Cardiac muscle cell (in vitro differentiated cells and primary cell): ENCODE results near the gene KRTAP24-1. TPM values are rescaled to one million over a fixed set of nuclear protein-coding genes. Genes with fewer than 3 reads are reported as not detected.

Source experiments
- DNase-seq, 2 donors: peaks; one replicate each; pipeline versions ENCODE4 v3.0.0 to v3.0.0-alpha.2; 2010 to 2017; ENCODE audit warnings: low read depth in 1 of 2, low spot score in 1 of 2
- H3K27ac ChIP-seq: fragments of 200-600 bp; sonication (generic); 2 replicates; pipeline ENCODE4 v1.5.1; 2016
- H3K27me3 ChIP-seq: fragments of 200-600 bp; sonication (generic); 2 replicates; pipeline ENCODE4 v1.6.0; 2016; ENCODE audit warnings: control low read depth
- H3K36me3 ChIP-seq: fragments of 200-600 bp; sonication (generic); 2 replicates; pipeline ENCODE4 v1.5.1; 2016; ENCODE audit warnings: control low read depth
- H3K4me1 ChIP-seq: fragments of 200-600 bp; sonication (generic); 2 replicates; pipeline ENCODE4 v1.8.1; 2017; ENCODE audit warnings: low read depth, mild to moderate bottlenecking, mixed run types
- H3K4me3 ChIP-seq: fragments of 200-600 bp; sonication (generic); 2 replicates; pipeline ENCODE4 v1.5.1; 2016; ENCODE audit warnings: mild to moderate bottlenecking
- H3K9me3 ChIP-seq: fragments of 200-600 bp; sonication (generic); 2 replicates; pipeline ENCODE4 v1.5.1; 2017; ENCODE audit warnings: low read depth, mild to moderate bottlenecking, control low read depth
- polyA plus RNA-seq: library from polyadenylated mRNA; unstranded; fragments of >200 nt; fragmentation: Nextera tagmentation; extraction: Ambion mirVana; gene quantifications from 2 replicates; pipeline ENCODE4 v1.2.1, GENCODE V29; 2016
- total RNA-seq: library from RNA; depleted of rRNA; stranded (reverse); fragments of >200 nt; gene quantifications from 2 replicates; pipeline ENCODE4 v1.2.3, GENCODE V29; 2016
- TF ChIP-seq, protein P1 (sequence below): IDR thresholded peaks from 2 replicates; pipeline ENCODE4 v1.5.1; 2012; ENCODE audit warnings: low read depth, mild to moderate bottlenecking, low read length

KRTAP24-1 gene
- total and polyA plus RNA-seq, 2 experiments from 2014 or later, result not detected

DNA sequence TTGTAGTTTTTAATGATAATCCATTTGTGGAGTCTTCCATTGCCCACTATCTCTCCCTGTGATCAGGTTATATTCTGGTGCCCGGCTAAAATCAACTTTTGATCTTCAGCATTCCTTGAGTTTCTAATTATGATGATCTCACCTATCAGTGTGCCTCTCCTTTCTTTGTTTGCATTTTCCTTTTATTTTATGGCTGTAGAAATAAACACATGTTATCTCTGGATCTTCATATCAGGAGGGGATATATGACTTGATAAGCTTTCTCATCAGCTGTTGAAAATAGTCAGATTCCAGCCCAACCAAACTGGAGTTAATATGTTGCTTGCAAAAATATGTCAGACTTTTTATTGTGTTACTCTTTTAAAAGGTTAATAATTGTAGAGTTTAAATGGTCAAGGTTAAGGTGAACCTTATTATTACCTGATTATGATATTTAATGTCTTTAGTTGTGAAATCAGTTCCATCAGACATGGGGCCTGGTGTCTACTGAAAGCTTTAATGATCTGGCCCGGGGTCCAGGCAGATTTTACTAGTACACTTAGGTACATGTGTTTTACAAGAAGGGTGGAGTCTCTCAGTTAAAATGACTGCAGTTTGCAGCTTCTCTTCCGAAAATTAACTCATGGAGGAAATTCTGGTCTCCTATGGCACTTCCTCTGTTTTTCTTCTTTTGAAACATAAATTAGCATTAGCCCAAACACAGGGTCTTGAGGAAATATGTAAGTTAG lies 12.8 kb downstream of the KRTAP24-1 start:
- H3K4me1 ChIP-seq, result no peaks in the 10 kb centered on the region
- DNase-seq, result no peak
- no peak overlapping the region for H3K27ac ChIP-seq
- H3K9me3 ChIP-seq, result no peaks in the 10 kb centered on the region
- TF ChIP-seq, protein P1, sequence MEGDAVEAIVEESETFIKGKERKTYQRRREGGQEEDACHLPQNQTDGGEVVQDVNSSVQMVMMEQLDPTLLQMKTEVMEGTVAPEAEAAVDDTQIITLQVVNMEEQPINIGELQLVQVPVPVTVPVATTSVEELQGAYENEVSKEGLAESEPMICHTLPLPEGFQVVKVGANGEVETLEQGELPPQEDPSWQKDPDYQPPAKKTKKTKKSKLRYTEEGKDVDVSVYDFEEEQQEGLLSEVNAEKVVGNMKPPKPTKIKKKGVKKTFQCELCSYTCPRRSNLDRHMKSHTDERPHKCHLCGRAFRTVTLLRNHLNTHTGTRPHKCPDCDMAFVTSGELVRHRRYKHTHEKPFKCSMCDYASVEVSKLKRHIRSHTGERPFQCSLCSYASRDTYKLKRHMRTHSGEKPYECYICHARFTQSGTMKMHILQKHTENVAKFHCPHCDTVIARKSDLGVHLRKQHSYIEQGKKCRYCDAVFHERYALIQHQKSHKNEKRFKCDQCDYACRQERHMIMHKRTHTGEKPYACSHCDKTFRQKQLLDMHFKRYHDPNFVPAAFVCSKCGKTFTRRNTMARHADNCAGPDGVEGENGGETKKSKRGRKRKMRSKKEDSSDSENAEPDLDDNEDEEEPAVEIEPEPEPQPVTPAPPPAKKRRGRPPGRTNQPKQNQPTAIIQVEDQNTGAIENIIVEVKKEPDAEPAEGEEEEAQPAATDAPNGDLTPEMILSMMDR, result no peak
- no peaks in the 10 kb centered on the region for H3K27me3 ChIP-seq
- H3K36me3 ChIP-seq, result no peaks in the 10 kb centered on the region
- no peak overlapping the region for H3K4me3 ChIP-seq

DNA sequence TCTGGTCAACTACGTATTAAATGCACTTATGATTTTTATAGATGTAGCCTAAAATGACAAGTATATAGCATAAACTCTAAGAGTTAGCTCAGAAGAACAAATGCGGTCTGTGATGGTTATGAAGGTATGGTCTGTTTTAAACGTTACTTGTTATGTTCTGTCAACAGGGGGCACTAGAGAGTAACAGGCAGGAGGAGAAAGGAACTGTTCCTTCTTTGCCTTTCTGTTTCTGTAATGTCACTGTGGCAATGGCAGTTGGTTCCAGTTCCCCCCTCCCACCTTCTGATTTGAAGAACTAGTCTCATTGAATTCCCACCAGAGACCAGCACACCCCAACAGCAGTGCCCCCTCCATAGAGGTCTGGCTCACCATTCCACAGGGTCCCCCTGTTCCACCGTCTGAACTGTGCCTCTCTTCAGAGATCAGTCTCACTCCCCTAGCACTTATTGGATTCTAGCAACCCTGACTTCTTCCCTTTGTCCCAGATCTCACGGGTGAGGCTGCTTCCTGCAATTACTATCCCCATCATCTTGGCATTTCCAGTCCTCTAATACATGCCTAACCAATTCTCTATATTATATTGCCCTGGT lies 14.0 kb downstream of the KRTAP24-1 start:
- peak; percentile 3 to 48 for DNase-seq
- Histone ChIP-seq H3K4me1 (no peaks in the 10 kb centered on the region), H3K27me3 (no peaks in the 10 kb centered on the region), H3K27ac (no peak overlapping the region), H3K36me3 (no peaks in the 10 kb centered on the region), H3K4me3 (no peak overlapping the region), H3K9me3 (no peaks in the 10 kb centered on the region)
- TF ChIP-seq, protein P1, result peak; percentile 20

DNA sequence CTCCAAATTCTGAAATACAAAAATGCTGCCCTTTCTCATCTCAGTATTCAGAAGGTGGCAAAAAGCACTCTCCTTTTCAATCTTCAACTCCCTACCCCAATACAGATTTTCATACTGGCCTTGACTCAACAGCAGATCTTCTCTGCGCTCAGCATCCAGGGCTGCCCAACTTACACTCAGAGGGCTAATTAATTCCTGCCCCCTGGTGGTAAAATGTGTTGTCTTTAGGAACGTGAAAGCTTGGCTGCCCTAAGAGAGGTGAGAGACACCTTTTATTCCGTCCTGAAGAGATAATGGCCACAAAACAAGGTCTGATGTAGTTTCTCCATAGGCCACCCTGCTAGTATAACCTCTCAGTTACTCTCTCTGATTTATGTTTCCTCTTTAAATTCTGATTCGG lies 25.0 kb downstream of the KRTAP24-1 start:
- no peak overlapping the region for H3K27ac ChIP-seq

DNA sequence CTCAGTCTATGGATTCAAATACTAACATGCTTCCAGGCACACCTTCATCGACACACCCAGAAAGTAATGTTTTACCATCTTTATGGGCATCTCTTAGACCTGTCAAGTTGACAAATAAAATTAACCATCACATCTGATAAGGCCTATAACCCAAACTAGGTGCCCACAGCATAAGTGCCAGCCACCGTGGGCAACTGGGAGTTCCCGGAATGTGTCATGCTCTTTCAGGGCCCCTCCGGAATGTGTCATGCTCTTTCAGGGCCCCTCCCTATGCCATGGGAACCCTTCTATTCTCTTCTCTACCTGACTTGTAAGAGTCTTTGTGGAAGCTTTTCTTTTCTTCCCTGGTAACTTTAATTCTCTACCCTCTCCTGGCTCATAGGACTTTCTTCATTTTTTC lies 26.6 kb downstream of the KRTAP24-1 start:
- Histone ChIP-seq H3K9me3 (no peaks in the 10 kb centered on the region), H3K36me3 (no peaks in the 10 kb centered on the region), H3K4me3 (no peak overlapping the region), H3K27ac (no peak overlapping the region), H3K27me3 (no peaks in the 10 kb centered on the region), H3K4me1 (no peaks in the 10 kb centered on the region)
- TF ChIP-seq, protein P1, result no peak
- no peak for DNase-seq

More for the DNA sequence above, 25.0 kb downstream of the KRTAP24-1 start:
- TF ChIP-seq, protein P1, result peak; percentile 50
- Histone ChIP-seq H3K36me3 (no peaks in the 10 kb centered on the region), H3K9me3 (no peaks in the 10 kb centered on the region), H3K4me1 (no peaks in the 10 kb centered on the region), H3K27me3 (no peaks in the 10 kb centered on the region), H3K4me3 (no peak overlapping the region)
- DNase-seq, result peak; percentile 62 to 75

DNA sequence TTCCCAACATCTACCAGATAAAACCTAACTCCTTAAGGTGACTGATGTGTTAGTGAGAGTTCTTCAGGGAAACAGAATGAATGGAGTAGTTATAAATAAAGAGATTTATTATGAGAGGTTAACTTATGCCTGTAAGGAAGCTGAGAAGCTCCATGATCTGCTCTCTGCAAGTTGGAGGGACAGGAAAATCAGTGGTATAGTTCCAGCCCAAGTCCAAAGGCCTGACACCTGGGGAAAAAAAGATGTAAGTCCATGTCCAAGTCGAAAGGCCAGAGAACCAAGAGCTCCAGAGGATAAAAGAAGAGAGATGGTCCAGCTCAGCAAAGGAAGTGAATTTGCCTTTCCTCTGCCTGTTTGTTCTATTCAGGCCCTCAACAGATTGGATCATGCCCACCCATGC lies 27.1 kb downstream of the KRTAP24-1 start:
- Histone ChIP-seq H3K27me3 (no peaks in the 10 kb centered on the region), H3K4me3 (no peak overlapping the region), H3K9me3 (no peaks in the 10 kb centered on the region), H3K36me3 (no peaks in the 10 kb centered on the region), H3K4me1 (no peaks in the 10 kb centered on the region), H3K27ac (no peak overlapping the region)
- DNase-seq, result no peak
- TF ChIP-seq, protein P1, result no peak
